HG02759 (cell line): ENCODE data around the gene DYNLL2.
"Not testable (repeated sequence)": the region's sequence is repeated elsewhere in the genome, so short reads cannot be mapped to it uniquely, and the experiment has no call there.

Experiments
- ATAC-seq: cut with Tn5 transposase; IDR thresholded peaks from one replicate; pipeline ENCODE4 v1.9.1; 2021; ENCODE audit warnings: mild to moderate bottlenecking, moderate library complexity; ENCODE audit not compliant: unreplicated experiment

The DYNLL2 gene

DNA sequence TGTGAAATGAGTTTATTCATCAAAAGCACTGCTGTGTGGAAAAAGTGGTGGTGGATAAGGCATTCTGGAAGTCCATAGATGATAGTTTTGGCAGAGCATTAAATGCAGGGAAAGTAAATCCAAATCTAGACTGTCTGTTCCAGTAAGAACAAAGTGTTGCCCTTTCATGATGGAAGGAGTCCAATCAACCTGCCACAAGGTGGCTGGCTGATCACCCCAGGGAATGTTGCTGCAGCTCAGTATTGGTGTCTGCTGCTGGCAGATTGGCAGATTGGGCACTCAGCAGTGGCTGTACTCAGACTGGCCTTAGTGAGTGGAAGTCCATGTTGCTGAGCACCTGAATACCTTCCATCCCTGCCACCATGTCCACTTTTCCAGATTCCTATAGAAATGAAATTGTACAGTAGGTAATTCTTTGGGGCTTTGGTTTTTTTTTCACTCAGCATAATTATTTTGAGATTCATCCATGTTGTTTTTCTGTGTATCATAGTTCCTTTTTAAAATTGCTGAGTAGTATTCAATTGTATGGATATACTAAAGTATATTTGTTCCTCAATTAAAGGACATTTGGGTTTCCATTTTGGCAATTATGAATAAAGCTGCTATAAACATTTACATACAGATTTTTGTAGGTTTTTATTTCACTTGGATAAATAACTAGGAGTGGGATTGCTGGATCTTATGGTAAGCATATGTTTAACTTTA, 14.3 kb downstream of the DYNLL2 start:
- no peak for ATAC-seq

DNA sequence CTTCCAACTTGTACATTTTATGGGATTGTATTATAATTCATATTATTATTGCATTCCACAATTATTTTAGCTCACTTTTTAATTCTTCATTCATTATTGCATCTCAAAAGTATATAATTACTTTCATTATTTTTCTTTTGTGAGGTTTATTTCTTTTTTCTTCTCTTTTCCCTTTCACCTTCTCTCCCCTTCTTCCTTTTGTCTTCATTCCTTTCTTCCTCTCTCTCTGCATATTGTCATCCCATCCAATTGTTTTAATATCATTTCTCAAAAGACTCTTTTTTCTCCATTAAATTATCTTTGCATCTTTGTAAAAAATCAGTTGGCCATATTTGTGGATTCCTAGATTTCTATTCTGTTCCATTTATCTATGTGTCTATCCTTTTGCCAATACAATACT, 17.3 kb downstream of the DYNLL2 start:
- ATAC-seq, result no peak

DNA sequence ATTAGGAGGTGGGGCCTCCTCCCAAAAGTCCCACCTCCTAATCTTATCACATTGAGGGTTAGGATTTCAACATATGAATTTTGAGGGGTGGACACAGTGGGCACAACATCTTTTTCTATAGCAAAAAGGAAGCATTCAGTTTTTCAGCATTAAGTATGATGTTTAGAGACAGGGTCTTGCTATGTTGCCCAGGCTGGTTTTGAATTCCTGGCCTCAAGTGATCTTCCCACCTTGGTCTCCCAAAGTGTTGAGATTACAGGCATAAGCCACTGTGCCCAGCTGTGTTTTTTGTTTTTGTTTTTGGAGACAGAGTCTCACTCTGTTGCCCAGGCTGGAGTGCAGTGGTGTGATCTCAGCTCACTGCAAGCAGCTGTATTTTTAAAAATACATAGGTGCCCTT, 18.7 kb downstream of the DYNLL2 start:
- ATAC-seq, result not testable (repeated sequence)

DNA sequence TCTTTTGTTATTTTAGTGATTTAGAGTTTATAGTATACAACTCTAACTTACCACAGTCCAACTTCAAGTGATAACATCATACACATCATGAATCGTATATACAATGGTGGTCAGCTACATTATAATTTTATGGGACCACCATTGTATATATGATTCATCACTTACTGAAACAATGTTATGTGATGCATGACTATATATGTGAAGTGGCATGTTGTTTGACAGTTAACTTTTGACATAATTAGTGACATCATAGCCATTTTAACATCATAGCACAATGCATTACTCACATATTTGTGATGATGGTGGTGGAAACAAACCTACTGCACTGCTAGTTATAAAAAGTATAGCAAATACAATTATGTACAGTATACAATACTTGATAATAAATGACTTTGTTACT, 21.9 kb downstream of the DYNLL2 start:
- ATAC-seq, result no peak

DNA sequence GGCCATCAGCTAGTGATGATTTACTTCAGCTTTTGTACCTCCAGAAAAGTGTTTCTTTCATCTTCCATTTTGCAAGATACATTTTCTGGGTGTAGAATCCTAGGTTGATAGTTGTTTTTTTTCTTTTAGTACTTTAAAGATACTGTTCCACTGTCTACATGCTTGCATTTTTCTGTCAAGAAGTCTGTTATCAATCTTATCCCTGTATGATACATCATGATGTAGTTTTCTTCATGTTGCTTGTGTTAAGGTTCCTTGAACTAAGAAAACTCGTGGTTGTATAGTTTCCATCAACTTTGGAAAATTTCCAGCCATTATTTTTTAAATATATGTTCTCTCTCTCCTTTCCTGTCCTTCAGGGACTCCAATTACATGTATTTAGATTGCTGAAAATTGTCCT, 24.1 kb downstream of the DYNLL2 start:
- ATAC-seq, result no peak

DNA sequence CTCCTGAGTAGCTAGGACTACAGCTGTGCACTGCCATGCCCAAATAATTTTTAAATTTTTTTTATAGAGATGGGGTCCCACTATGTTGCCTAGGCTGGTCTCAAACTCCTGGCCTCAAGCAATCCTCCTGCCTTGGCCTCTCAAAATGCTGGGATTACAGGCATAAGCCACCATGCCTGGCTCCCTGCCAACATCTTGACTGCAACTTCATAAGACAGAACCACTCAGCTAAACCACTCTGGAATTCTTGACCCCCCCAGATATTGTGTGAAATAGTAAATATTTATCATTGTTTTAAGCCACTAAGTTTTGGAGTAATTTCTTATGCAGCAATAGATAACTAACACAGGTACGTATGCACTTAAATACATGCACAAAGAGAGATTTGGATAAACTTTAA, 26.0 kb downstream of the DYNLL2 start:
- ATAC-seq, result no peak

DNA sequence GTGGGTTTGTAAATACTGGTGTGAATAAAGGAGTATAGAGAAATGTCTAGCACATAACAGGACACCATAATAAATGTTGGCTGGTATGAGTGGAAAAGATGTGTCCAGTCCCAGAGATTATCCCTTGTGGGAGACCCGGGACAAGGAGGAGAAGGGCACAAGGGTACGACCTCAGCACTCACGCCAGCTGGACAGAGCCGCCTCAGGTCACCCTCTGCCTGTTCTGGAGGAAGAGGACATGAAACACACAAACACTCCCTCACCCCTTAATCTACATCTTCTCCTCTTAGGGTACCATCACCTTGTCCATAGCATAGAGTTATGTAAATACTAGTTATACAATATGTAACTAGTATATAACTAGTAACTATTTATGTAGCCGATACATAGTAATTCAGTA, 26.8 kb downstream of the DYNLL2 start:
- no peak for ATAC-seq

DNA sequence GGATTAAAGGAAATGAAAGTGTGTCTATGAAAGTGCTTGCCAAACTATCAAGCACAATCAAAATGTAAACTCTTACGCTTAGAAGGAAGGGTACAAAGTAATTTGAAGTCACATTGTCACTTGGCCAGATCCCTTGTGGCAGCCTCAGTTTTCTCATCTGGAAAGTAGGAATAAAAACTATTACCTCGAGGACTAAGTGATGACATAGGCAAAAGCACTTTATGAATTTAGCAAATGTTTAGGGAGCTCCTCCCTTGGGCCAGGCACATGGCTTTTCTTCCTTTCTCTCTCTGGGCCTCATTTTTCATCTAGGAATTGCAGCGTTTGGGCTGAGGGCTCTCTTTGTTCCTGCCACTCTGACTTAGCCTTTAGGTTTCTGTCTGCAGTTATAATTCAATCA, 28.5 kb downstream of the DYNLL2 start:
- no peak for ATAC-seq

DNA sequence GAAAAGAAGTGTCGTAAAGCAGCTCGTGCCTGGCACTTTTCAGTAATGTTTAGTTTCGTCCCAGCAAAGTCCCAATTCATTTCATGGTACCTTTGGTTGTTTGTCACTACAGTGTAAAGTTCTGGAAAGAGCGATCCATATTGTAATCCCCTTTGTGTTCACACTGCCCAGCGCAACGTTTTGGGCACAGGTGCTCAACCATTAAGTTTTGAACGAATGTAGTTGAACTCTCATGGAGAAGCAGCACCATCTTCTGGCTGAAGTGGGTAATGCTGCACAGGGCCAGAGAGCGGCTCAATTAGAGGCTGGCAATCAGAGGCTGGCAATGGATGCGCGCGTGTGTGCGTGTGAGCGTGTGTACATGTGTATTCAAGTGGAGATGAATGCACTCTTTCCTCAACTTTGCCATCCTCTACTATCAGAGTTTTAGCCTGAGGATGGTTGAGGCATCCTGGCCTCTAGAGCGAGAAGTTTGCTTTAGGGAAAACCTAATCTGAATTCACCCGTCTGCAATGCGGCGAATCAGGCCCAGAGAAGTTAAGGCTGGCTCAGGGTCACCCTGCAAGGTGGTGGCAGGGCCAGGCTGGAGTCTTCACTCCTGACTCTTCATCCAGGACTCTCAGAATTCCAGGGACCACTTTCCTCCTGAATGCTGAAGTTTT, 29.9 kb downstream of the DYNLL2 start:
- ATAC-seq, result no peak

DNA sequence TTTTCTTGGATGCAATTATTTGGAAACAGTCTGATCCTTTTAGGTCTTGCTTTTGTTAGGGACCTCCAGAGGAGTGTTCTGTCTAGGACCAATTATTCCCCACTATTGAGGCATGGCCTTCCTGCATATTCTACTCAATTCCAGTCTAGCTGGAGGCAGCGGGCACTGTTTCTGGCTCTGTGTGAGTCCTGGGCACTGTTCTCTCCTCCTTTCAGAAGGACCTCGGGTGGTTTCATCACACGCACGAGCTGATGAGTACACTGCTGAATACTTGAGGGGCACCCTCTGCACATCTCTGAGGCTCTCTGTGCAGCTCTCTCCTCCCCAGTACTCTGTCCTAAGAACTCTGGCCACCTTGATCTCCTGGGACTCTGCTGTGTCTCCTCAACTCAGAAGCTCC, 30.7 kb downstream of the DYNLL2 start:
- ATAC-seq, result no peak

DNA sequence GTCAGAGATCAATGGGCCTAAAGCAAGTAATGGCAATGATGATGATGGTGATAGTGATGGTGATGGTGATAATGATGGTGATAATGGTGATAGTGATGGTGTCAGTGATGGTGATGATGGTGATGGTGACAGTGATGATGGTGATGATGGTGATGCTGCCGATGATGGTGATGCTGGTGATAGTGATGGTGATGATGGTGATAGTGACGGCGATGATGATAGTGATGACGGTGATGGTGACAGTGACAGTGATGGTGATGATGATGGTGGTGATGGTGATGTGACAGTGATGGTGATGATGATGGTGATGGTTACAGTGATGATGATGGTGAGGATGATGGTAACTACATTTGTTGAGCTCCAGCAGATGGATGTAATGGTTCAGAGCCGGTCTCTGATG, 34.2 kb downstream of the DYNLL2 start:
- ATAC-seq, result no peak

DNA sequence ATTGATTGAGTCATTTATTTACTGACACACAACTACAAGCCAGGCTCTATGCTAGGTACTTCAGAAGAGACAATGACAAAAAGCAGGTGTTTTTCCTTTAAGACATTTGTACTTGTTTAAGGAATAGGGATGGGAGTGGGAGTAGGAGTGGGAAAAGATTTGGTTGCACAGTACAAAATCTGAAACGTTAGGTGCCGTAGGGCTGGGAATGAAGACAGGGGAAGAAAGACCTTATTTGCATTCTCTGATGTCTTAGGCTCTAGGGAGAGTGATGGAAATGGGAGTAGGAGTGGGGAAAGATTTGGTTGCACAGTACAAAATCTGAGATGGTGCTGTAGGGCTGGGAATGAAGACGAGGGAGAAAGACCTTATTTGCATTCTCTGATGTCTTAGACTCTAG, 36.3 kb downstream of the DYNLL2 start:
- ATAC-seq, result no peak

DNA sequence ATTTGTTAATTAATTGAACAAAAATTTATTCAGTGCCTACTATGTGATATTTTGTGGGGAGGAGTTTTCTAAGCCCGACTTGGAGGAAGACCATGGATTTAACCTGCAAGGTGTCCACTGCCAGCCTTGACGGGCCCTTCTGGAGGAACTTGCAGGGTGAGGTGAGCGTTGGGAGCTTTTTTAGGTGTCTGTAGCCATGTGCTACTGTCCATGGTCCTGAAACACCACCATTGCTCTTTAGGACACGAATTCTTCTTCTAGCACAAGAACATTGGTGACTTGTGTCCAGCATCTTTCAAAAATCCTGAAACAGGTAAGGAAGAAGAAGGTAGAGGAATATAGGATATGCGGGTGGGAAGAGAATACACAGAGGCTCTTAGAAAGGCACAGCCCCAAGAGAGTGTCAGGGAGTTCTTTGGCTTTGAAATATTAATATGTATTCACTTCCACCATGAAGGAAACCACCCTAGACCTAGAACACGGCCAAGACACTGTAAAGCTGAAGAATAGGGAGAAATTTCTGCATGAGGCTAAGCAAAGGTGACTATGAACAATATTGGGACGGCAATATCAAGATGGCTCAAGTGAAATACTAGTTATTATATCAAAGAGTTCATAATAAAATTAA, 37.1 kb downstream of the DYNLL2 start:
- ATAC-seq, result no peak

DNA sequence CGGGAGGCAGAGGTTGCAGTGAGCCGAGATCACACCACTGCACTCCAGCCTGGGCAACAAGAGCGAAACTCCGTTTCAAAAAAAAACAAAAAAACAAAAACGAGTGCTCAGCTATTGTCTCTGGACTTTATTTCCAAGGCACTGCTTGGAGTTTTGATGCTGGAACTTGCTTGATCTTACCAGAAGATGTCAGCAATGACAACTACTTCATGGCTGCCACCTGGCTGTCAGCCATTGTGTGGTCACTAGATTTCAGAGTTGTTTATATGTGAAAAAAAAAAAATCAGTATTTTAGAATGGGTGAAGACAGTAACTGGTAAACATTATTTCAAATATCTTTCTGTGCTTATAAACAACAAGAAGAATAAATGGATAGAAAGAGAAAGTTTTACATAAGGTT, 38.7 kb downstream of the DYNLL2 start:
- ATAC-seq, result no peak

DNA sequence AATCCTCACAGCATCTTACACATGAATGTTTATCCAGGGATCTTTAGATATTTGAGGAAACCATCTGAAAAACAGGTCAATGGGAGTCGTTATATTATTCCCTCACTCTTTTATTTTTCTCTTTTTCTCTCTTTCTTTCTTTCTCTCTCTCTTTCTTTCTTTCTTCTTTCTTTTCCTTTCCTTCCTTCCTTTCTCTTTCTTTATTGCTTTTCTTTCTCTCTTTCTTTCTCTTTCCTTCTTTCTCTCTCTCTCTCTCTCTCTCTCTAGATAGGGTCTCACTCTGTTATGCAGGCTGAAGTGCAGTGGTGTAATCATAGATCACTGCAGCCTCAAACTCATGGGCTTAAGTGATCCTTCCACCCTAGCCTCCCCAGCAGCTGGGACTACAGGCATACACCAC, 44.6 kb downstream of the DYNLL2 start:
- no peak for ATAC-seq

DNA sequence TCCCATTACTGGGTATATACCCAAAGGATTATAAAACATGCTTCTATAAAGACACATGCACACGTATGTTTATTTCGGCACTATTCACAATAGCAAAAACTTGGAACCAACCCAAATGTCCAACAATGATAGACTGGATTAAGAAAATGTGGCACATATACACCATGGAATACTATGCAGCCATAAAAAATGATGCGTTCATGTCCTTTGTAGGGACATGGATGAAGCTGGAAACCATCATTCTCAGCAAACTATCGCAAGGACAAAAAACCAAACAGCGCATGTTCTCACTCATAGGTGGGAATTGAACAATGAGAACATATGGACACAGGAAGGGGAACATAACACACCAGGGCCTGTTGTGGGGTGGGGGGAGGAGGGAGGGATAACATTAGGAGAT, 49.5 kb downstream of the DYNLL2 start:
- ATAC-seq, result not testable (repeated sequence)

DNA sequence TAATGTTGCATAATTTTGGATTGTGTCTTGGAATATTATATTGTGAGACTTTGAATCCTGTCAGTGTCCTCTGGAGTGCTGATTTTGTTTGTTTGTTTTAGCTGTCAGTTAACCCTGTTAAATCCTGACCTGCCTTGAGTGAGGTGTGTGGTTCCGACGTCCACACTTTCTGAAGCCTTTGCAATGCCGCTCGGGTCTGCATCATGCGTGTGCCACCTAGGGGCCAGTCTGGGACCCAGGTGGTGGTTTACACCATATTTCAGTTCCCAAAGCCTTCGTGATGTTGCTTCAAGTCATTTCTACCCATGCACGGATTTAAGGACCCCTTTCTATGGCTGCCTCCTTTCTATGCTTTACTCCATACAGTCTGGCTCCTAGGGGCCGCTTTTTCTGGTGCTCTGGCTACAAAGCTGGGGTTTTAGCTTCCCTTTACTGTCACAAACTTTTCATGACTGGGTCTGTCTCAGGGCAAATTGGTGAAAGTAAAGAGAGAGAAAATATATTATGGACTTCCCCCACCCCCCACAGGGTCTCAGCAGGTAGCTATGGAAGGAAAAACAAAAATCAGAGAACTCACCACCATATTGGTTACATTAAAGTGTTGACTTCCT, 53.6 kb downstream of the DYNLL2 start:
- no peak for ATAC-seq

DNA sequence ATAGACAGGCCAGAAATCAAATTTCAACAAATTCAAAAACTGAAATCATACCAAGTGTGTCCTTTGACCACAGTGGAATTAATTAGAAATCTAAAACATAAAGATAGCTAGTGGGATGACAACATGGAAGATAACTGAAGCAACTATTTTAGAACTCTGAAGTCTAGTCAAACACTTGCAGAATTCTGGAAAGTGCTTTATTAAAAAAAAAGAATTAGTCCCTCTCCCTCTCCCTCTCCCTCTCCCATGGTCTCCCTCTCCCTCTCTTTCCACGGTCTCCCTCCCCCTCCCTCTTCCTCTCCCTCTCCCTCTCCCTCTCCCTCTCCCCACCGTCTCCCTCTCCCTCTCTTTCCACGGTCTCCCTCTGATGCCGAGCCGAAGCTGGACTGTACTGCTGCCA, 58.3 kb downstream of the DYNLL2 start:
- no peak for ATAC-seq

DNA sequence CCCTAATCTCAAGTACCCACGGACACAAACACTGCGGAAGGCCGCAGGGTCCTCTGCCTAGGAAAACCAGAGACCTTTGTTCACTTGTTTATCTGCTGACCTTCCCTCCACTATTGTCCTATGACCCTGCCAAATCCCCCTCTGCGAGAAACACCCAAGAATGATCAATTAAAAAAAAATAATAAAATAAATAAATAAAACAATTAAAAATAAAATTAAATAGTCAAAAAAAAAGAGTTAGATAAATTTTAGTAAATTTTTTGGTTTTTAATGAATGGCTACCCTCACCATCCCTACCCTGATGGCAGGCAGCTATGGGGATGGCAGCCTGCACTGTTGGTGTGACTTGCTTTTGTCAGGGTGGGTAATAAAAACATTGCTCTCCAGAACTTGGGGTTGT, 60.1 kb downstream of the DYNLL2 start:
- not testable (repeated sequence) for ATAC-seq

DNA sequence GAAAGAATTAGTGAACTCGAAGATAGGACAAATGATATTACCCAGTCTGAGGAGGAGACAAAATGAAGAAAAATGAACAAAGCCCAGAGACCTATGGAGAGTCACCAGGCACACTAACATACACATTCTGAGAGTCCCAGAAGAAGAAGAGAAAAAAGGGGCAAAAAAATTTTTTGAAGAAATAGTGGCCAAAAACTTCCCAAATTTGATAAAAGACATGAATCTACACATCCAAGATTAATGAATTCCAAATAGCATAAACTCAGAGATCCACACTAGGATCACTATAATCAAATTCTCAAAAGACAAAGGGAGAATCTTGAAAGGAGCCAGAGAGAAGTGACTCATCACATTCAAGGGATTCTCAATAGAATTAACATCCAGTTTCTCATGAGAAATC, 61.6 kb downstream of the DYNLL2 start:
- ATAC-seq, result no peak
